Dedifferentiated amniotic fluid mesenchymal stem cell (primary cell): ENCODE results near the gene KIF5B.
"Not testable (repeated sequence)": the region's sequence is repeated elsewhere in the genome, so short reads cannot be mapped to it uniquely, and the experiment has no call there.

Experiments used
- DNase-seq: peaks from one replicate; pipeline ENCODE4 v3.0.0-alpha.2; 2016; ENCODE audit errors: extremely low spot score

KIF5B gene

DNA sequence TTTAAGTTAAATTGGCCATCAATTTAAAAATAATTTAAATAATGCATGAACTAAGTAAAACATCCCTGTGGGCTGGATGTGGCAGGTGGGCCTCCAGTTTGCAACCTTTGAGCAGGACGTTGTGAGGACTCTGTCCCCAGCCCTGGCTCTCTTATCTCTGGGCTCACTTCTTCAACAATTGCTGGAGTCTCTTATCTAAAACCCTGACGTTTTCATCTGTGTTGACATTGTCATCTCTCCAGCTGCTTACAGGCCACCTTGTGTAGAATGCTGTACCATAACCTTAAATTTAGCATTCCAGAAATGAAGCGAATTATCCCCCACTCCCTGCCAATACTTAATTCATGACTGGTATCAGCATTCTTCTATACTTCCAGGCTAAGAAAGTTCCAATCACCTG, 3.2 kb upstream of the KIF5B start:
- no peak for DNase-seq

DNA sequence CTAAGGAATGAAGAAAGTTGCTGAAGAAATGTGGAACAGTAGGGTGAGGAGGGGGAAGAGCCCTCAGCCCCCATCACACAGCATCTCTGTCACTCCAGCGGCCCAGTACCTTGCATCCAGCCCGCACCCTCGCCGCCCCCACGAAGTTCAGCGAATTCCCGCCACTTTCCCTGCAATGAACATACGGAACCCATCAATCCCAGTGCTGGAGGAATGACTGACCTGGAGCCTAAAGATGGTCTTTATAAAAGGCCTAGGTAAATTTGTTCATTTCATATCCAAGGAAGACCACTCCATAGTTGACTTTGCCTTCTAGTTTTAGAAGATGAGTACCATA, 779 bp upstream of the KIF5B start:
- DNase-seq = no peak

DNA sequence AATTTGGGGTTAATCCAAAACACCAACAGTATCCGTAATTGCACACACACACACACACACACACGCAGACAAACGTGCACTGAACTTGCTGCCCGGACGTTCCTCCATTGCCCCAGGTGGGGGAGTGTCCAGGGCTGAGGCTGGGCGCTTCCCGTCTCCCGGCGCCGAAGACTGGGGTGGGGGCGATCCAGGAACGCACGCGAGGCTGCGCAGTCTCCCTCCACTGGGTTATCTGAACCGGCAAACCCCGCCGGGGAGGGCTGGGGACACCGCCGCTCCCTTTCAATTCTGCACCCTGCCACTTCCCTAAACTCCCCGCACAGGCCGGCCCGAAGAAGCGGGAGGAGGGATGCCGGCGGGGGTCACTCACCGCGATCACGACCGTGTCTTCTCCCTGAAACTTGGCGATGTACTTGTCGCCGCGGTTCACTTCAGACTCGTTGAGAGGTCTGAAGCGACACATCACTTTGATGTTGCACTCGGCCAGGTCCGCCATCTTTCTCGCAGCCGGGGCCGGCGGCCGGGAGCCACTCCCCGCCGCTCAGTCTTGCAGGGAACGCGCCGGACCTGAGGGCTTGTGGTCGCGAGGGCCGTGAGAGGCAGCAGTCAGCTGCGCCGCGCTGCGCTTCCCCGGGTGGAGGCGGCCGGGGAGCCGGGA, 618 bp downstream of the KIF5B start:
- DNase-seq = peak; percentile 43

DNA sequence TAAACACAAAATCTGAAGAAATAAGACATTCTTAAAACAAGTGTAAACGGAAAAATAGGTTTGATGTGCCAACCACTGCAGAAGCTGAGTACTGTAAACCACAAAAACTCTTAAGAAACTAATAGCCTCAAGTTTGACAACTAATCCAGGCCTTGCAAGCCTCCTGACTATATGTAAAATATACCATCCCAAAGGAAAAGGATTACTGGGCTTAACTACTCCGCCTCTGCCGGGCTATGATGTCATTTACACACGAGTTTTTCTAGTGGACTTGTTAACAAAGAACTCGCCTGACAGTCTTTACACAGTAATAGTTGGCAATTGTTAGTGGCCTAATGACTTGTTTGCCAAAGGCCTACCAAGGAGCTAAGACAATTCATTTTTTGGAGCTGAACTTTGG, 2.1 kb downstream of the KIF5B start:
- DNase-seq = peak; percentile 49

DNA sequence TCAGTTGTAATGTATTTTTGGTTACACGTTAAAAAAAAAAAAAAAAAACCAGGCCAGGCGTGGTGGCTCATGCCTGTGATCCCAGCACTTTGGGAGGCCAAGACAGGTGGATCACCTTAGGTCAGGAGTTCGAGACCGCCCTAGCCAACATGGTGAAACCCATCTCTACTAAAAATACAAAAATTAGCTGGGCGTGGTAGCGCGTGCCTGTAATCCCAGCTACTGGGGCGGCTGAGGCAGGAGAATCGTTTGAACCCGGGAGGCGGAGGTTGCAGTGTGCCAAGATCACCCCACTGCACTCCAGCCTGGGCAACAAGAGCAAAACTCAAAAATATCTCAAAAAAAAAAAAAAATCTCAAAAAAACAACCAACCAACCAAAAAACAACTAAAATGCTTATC, 2.8 kb downstream of the KIF5B start:
- DNase-seq = not testable (repeated sequence)

DNA sequence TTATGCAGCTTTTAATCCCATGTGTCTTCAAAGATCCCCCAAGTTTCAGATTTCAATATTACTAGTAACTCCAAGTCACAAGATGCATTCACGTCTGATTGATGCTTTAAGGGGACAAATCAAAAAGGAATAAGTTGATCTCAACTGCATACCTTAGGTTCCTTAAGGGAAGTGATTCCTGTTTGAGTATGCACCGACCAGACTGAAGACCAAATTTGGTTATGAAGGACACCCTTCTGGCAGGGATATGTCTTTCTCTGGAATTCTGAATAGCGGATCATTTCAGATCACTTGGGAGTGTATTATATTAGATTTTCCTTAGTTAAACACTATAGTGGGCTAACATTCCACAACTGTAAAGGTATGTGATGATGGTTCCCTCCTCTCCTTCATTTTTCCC, 4.3 kb downstream of the KIF5B start:
- no peak for DNase-seq

DNA sequence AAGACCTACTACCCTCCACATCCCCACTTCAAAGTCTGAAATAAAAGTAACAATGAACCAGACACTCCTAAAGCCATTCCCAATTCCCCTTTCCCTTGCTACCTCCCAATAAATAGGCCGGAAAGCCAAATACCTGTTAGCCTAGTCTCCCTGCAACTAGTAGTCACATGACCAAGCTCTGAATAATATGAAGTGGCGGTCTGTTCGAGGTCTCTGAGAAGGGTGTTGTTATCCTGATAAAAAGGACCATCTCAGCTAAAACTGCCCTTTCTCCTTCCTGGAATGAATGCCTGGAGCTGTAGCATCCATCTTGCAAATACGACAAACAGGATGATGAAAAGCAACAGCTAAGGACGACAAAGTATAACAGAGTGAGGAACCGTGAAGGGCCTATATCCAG, 6.0 kb downstream of the KIF5B start:
- no peak for DNase-seq

DNA sequence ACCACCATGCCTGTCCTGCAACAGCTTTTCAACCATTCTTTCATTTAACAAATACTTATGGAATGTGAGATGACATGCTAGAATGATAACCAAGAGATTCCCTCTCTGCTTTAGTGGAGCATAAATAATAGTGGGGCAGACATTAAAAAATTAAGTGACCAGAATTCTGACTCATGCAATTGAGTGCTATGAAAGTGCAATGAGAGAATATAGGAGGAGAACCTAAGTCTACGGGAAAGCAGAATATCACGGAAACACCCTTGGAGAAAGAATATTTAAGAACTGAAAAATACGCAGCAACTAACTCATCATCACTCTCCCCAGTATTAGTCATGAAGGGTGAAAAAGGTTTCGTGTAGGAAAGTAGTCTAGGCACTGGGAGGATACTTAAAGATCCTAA, 7.1 kb downstream of the KIF5B start:
- no peak for DNase-seq

DNA sequence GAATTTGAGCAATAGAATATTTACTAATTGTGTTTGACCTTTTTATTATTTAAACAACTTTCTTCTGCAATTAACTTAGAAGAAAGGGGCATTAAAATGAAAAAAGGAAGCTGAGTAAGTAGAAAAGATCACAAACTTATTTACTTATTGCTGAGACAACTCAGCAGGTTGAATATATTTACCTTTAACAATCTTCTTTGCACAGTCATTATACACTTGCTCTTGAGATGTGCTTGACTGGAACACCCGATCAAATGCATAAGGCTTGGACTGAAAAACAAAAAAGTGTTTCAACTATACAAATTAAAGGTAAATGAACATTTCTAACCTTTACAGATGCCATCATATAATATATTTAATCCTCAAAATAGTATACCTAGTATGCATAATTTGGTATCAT, 7.9 kb downstream of the KIF5B start:
- DNase-seq = no peak

DNA sequence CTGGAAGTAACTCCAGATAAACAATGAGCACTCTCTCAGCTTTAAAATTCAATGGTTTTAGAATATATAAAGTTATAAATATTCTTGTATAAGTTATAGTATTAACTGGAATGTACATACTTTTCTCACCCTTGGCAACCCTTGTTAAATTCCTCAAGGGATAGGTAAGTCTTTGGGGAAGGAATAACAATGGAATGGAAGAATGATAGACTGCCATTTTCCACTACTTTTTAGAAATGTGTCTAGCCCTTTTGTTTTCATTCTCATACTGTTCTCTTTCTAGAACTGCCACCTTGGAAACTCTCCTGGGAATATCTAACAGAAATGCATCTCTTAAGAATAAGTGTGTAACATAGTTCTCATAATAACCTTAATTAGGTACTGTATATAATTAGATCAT, 8.3 kb downstream of the KIF5B start:
- no peak for DNase-seq

DNA sequence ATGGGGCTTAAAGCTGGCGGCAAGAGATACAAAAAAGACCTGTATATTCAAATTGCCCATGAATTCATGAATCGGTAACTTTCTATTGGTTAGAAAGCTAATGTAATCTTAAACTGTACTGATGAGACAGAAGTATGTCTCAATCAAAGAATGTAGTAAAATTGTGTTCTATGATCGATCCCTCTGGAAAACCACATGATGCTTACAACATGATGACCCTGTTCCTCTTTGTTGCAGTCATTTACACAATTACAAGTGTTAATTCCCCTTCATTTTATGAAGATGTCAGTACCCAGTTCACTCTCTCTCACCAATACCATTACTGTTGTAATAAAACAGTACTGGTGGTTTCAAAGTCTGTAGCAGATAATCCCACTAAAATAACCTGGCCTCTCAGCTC, 10.1 kb downstream of the KIF5B start:
- DNase-seq = no peak

DNA sequence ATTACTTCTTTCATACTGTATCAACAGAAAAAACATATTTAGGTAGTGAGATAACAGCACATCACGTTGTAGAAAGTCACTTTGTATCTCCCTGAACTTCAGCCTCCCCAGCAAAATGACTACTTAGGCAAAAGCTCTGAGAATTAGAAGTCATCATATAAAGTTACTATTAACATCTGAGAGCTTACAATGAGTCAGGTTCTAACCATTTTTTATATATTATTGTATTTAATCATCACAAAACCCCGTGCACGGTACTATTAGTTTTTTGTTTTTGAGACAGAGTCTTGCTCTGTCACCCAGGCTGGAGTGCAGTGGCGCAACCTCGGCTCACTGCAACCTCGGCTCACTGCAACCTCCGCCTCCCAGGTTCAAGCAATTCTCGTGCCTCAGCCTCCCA, 13.5 kb downstream of the KIF5B start:
- peak; percentile 41 for DNase-seq

DNA sequence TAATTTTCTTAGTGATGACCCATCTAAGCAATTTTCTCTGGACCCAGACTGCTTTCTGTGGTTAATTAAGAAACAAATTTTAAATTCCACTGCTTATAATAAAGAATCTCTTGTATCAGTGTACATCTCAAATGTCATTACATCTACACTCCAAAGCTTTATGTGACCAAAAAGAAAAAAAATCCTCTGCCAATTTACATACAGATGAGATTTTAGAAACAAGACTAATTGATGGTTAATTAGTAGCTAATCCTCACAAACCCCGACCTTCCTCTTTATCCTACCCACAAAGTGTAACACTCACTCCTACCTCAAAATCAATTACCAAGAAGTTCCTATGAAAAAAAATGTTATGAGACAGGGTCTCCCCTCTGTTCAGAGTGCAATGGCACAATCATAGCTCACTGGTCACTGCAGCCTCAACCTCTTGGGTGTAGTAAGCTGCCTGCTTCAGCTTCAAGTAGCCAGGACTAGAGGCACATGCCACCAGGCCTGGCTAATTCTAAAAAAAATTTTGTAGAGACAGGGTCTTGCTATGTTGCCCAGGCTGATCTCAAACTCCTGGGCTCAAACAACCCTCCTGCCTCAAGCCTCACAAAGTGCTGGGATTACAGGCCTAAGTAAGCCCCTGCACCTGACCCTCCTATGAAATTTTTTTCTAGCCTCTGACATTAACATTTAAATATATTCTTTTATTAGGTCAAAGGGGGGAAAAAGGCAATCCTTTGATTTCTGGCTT, 14.8 kb downstream of the KIF5B start:
- no peak for DNase-seq

DNA sequence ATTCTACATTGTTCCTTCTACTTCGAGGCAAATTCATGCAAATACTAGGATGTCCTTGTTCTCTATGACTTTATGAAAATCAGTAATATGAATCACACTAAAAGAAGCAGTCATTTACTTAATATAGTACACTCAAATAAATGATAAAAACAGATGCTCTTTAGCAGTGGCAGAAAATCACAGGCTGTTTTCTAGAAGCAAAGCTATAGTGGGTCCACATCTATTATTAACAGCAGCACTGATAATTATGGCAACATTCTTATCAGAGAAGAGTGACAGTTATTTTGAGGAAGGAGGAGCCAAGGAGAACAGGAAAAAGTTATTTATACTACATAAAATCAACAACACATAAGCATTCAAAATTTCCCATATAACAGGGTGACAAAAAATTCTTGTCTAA, 16.5 kb downstream of the KIF5B start:
- no peak for DNase-seq

DNA sequence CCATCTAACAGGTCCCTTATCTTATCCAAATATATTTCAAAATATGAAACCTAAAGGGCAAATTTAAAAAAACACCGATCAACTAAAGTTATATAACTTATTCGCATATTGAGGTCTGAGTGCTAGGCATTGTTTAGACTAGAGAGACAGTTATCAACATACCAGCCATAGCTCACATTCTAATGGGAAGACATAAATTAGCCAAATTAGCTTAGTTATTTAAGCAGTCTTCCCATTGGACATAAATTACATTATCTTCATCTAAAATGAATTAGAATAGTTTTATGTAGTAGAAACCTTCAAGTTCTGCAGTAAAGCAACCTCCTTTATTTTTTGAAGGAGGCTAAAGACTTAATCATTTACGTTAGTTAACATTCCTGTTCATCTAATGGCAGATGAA, 17.4 kb downstream of the KIF5B start:
- DNase-seq = no peak

DNA sequence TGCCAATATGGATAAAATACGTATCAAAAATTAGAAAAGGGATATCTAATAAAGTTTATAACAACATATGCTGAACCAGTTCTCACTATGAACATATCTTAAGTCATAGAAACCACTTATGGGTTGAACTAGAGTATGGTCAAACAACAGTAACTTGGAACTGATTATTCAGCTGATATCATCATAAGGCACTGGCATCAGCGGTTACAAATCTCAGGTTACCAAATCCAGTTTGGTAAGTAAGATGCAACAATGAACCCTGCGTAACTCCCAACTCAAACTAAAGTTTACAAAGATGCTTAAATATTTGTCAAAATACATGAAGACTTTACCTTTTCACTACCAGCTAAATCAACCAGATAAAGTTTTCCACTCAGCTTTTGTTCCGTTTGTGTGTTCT, 19.3 kb downstream of the KIF5B start:
- no peak for DNase-seq

DNA sequence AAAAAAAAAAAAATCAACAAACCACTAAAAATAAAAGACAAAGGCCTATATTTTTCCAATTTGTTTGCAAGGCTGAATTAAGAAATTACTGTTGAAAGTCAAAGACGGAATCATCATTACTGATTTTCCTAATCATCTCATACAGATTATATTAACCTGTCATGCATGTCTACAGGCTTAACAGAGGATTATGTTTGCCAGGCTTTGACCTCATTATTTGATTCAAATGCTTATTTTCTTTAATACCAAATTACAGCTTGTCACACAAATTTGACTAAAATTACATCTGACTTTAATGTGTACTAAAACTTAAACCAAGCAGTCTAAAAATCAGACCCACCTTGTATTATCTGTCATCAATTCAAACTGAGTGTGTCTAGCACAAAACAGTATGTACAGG, 21.2 kb downstream of the KIF5B start:
- DNase-seq = no peak

DNA sequence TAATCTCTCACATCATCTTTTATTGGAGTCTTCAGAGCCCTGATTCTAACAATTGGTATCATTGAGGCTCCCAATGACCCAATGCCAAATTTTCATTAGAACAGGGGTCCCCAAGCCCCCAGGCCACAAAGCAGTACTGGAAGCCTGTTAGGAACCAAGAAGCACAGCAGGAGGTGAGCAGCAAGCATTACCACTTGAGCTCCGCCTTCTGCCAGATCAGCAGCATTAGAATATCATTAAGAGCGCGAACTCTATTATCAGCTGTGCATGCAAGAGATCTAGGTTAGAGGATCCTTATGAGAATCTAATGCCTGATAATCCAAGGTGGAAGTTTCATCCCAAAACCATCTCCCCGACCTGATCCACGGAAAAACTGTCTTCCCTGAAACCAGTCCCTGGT, 23.1 kb downstream of the KIF5B start:
- DNase-seq = no peak

DNA sequence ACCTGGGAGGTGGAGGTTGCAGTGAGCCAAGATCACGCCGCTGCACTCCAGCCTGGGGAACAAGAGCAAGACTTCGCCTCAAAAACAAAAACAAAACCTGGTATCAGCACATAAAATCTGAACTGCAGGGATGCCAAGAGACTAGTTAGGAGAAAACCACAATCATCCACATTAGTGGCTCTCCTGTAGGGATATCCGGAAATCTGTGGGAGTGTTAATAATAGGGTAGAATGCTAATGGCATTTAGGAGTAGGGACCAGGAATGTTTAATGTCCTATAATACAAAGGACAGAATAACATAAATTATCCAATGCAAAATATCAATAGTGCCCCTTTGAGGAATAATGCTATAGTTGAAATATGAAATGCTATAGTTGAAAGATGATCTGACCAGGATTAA, 24.3 kb downstream of the KIF5B start:
- no peak for DNase-seq

DNA sequence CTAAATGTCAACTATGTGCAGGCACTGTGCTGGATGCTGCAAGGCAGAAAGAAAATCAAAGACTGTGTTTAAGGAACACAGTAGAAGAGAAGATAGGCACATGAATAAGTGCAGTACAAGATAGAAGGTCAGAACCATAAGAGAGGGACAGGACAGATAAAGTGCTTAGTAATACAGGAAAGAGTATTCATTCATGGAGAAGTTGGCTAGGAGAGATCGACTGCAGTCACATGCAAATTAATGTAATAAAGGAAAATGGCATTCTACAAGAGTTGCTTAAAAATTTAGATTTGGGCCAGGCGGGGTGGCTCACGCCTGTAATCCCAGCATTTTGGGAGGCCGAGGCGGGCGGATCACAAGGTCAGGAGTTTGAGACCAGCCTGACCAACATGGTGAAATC, 24.8 kb downstream of the KIF5B start:
- no peak for DNase-seq

DNA sequence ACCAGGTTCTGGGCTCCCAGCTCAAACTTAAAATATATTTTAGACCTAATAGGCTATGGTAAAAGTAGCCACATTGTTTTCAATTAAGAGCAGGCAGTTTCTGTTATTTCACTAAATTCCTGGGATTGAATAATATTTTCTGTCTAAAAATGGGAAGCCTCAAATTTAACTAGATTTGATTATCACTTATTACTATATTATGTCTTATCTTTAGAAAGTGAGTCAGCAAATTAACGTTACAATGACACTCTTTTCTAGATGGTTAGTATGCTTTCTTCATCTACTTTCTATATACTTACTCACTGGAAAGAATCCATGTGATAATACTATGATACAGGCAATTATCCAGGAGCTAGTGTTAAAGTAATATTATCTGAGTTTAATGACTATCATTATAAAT, 27.5 kb downstream of the KIF5B start:
- DNase-seq = no peak

DNA sequence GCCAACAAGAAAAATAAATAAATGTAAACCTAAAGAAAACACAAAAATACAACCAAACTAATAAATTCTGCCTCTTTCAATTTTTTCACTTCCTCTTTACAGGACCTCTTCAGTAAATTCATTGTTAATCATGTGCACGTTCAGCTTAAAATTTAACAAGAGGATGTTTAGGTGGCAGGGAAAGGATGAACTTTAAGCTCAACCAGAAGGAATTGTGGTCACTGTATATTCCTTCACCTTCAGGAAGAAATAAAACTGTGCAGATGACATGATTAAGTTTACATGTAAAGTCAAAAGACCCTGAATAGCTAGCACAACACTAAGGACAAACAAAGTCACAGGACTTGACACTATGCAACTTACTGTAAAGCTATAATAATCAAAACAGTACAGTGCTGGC, 33.0 kb downstream of the KIF5B start:
- no peak for DNase-seq

DNA sequence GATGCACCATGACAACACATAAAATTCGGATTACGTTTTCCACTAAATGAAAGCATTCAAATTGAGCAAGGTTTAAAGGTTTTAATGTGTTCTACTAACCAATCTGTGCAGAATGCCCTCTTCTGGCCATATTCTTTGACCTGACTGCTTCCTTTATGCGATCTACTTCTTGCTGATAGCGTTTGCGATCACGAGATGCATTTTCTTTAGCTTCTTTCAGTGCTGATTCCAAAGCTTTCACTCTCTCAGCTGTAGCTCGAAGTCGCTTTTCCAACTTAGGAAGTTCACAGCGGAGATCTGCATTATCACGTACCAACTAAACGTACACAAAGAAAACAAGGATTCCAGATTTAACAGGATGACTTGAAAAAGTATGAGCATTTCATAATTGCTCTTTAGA, 39.2 kb downstream of the KIF5B start:
- no peak for DNase-seq

DNA sequence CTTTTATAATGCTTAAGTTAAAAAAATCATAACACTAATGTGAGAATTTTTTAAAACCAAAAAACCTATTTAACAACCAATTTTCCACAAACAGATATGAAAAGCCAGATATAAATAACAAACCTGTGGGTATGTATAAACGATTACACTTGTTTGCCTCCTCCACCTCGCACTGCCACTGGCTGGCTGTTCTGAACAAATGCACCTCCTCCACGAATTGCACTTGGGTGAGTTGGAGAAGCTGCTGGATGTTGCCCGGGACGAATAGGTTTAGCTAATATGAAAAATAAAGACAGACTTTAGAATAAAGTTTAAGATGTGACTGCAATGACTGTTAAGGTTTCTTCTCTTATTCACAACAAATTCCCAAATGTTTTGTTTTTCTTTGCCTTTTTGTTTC, 40.8 kb downstream of the KIF5B start:
- DNase-seq = no peak
